Forelimb muscle (tissue), 1 donor: ENCODE measurements around the gene ACER2. TPM values are rescaled to one million over a fixed set of nuclear protein-coding genes. Genes with fewer than 3 reads are reported as not detected.
"Not testable (repeated sequence)": the region's sequence is repeated elsewhere in the genome, so short reads cannot be mapped to it uniquely, and the experiment has no call there.

ENCODE experiments used
- DNase-seq: peaks from one replicate; pipeline ENCODE4 v3.0.0-alpha.2; 2013; ENCODE audit warnings: low read depth
- polyA plus RNA-seq: library from polyadenylated mRNA; unstranded; fragments of 120-200 nt; gene quantifications from one replicate; pipeline ENCODE4 v1.2.1, GENCODE V29; 2013; ENCODE audit not compliant: insufficient read length

ACER2 gene
- polyA plus RNA-seq, 1 donor = 0.99 TPM

DNA sequence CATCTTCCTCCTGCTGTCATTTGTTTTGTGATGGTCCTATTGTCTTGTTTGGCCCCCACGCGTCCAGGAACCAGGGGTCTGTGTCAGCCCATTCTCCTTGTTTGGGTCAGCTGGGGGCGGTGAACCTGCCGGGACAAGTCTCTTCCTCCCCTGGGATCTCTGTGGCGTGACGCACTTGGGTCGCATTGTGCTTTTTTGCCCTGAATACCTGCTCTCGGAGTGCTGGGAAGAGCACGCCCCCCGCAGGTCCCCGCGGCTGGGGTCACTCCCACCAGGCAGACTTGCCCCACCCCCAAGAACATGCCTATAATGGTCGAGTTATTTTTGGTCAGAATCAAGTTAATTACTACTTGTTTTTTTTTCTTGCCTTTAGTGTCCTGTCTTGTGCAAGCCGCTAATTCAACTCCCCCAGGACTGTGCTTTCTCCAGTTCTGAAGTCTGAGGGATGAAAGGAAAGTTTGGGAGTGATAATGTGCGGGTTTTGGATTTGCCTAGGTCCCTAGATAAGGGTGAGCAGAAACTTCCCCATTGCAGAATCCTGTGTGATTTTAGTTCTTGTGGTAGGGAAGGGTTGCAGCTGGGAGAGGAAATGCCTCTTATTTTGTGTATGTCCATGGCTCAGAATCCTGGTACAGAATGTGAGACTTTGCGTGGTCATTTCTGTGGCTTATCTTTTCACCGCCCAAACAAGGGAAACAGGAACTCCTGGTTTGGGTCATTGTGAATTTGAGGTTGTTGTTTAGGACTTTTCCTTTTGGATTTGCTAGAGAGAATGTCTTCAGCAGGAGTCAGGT, 789 bp downstream of the ACER2 start:
- DNase-seq = no peak

- no peak for DNase-seq
Measured at GRCh38 chr9:19410195-19410503, 1.3 kb downstream of the ACER2 start.

DNA sequence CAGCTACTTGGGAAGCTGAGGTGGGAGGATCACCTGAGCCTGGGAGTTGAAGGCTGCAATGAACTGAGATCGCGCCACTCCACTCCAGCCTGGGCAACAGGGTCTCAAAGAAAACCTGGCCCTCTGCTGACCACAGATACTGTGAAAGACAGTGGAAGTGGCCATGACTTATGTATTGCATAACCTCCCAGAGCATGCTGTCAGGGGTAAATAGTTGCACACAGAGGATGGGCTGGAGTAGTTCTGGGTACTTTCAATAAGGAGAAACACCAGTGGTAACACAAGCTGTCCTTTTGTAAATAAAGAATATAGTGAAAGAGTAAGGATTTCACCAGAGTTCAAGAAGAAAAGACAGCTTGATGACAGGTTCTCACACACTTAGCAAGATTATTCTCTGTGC, 1.8 kb downstream of the ACER2 start:
- no peak for DNase-seq

- DNase-seq = no peak
Measured at GRCh38 chr9:19411316-19411715, 2.5 kb downstream of the ACER2 start.

- DNase-seq = not testable (repeated sequence)
Measured at GRCh38 chr9:19413456-19413855, 4.6 kb downstream of the ACER2 start.

GRCh38 chr9:19416143-19416542, 7.3 kb downstream of the ACER2 start:
- DNase-seq = no peak

DNA sequence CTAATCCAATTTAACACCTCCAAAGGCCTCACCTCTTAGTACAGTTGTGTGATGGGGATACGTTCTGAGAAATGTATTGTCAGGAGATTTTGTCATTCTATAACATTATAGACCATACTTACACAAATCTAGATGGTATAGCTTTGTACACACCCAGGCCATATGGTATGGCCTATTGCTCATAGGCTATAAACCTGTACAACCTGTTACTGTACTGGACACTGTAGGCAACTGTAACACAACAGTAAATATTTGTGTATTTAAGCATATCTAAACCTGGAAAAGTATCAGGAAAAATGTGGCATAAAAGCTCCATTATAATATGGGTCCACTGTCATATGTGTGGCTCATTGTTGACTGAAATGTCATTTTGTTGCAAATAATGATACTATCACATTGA, 12.1 kb downstream of the ACER2 start:
- DNase-seq = no peak

- DNase-seq = no peak
Measured at GRCh38 chr9:19423163-19423562, 14.4 kb downstream of the ACER2 start.

GRCh38 chr9:19424176-19424779, 15.5 kb downstream of the ACER2 start:
- DNase-seq = no peak

DNA sequence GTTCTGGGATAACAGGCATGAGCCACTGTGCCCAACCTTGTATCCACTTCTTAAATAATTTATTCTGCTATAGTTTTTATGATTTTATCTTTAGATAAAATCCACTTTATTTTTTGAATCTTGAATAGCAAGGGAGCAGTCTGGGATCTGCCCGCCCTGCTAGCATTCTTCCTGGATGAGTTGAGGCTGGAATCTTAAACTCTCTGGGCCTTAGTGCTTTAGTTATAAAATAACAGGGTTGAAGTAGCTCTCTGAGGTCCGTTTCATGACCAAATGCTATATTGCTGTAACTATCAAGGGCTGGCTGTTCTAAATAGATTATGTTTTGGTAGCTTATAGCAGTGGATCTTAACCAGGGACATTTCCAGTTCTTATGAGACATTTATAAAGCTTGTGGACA, 20.8 kb downstream of the ACER2 start:
- no peak for DNase-seq

DNA sequence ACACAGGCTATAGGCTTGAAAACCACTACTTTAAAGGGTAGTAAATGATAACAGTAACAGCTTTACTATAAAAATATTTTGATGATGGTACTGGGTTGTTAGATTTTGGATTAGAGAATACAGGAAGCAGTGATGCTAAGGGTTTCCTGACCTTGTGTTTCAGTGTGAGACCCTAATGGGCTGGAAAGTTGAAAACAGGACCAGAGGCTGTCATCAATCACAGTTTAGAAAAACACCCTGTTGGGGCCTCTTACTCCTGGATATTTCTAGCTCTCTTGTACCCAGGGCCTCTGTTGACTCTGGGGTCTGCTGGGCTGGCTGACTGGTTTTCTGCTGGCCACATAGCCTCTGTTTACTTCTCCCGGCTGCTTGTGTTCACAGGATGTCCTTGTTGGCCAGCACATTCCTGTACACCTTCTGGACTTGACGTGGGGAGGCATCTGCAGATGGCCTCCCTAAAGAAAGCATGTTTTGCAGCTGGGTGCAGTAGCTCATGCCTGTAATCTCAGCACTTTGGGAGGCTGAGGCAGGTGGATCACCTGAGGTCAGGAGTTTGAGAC, 21.5 kb downstream of the ACER2 start:
- DNase-seq = no peak

GRCh38 chr9:19431361-19432171, 22.8 kb downstream of the ACER2 start:
- peak; percentile 46 for DNase-seq

- DNase-seq = no peak
Measured at GRCh38 chr9:19432473-19432872, 23.7 kb downstream of the ACER2 start.

GRCh38 chr9:19433729-19434128, 24.9 kb downstream of the ACER2 start:
- DNase-seq = not testable (repeated sequence)

GRCh38 chr9:19440376-19440775, 31.6 kb downstream of the ACER2 start:
- DNase-seq = no peak

DNA sequence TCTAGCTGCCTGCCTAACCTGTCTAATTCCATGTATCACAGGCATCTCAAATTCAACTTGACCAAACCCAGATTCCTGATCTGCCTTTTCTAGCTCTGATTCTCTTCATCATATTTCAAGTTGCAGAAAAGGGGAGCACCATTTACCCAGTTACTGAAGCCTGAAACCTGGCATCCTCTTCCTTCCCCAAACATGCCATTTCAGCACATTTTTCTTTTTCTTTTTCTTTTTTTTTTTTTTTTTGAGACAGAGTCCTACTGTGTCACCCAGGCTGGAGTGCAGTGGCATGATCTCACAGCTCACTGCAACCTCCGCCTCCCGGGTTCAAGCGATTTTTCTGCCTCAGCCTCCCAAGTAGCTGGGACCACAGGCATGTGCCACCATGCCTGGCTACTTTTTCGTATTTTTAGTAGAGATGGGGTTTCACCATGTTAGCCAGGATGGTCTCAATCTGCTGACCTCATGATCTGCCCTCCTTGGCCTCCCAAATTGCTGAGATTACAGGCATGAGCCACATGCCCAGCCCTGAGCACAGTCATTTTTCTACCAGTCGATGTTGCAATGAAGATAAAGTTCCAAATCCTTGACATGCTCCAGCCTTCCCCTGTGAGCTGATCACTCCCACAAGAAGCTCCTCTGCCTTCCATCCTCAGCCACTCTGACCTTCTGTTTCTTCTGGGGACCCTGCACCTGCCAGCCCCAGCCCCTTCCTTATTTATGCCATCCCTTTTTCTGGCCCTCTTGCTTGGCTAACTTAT, 32.2 kb downstream of the ACER2 start:
- DNase-seq = no peak

GRCh38 chr9:19441730-19442129, 32.9 kb downstream of the ACER2 start:
- no peak for DNase-seq

DNA sequence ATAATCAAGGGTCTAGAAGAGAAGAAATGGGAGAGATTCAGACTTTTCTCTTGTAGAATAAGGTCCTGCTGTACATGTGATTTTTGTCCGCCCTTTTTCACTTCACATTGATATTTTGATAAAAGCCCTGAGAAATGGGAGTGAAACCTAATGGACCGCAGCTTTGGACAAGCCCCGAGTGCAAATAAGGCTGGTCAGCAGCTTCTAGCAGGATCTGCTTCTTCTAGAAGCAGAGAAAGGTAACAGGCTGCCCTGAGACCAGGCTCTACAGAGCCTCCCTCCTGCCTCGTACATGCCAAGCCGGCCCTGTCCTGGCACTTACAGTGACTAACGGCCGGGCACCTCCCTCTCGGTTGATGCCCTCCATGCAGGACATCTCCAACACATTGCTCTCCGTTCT, 33.4 kb downstream of the ACER2 start:
- no peak for DNase-seq

- no peak for DNase-seq
Measured at GRCh38 chr9:19445452-19445851, 36.6 kb downstream of the ACER2 start.

GRCh38 chr9:19446361-19446861, 37.6 kb downstream of the ACER2 start:
- no peak for DNase-seq

- no peak for DNase-seq
Measured at GRCh38 chr9:19451240-19452087, 42.7 kb downstream of the ACER2 start.
